ENCODE results near the gene SUGCT.

Gene SUGCT

GRCh38 chr7:40520986-40521738 lies 386.4 kb downstream of the SUGCT start:
- no peak for DNase-seq (ENCODE audit: low read depth)

GRCh38 chr7:40525764-40526163 lies 391.0 kb downstream of the SUGCT start:
- no peak for DNase-seq (ENCODE audit: low read depth)

GRCh38 chr7:40526951-40527715 lies 392.3 kb downstream of the SUGCT start:
- no peak for DNase-seq (ENCODE audit: low read depth)

GRCh38 chr7:40527723-40528122 lies 392.9 kb downstream of the SUGCT start:
- no peak for DNase-seq (ENCODE audit: low read depth)

GRCh38 chr7:40530292-40530691 lies 395.5 kb downstream of the SUGCT start:
- DNase-seq (ENCODE audit: low read depth), result no peak

GRCh38 chr7:40531956-40532355 lies 397.2 kb downstream of the SUGCT start:
- DNase-seq (ENCODE audit: low read depth), result no peak

GRCh38 chr7:40535678-40536077 lies 400.9 kb downstream of the SUGCT start:
- no peak for DNase-seq (ENCODE audit: low read depth)

GRCh38 chr7:40536421-40536820 lies 401.6 kb downstream of the SUGCT start:
- no peak for DNase-seq (ENCODE audit: low read depth)

- peak; percentile 43 for DNase-seq (ENCODE audit: low read depth)
Observed at GRCh38 chr7:40538281-40538680, 403.5 kb downstream of the SUGCT start.

GRCh38 chr7:40541336-40541735 lies 406.5 kb downstream of the SUGCT start:
- peak; percentile 88 for DNase-seq (ENCODE audit: low read depth)

GRCh38 chr7:40542982-40543741 lies 408.4 kb downstream of the SUGCT start:
- peak; percentile 42 for DNase-seq (ENCODE audit: low read depth)

GRCh38 chr7:40544221-40544723 lies 409.5 kb downstream of the SUGCT start:
- DNase-seq (ENCODE audit: low read depth), result no peak

- peak; percentile 90 for DNase-seq (ENCODE audit: low read depth)
Observed at GRCh38 chr7:40544871-40545303, 410.1 kb downstream of the SUGCT start.

- DNase-seq (ENCODE audit: low read depth), result no peak
Observed at GRCh38 chr7:40545739-40546138, 410.9 kb downstream of the SUGCT start.

- no peak for DNase-seq (ENCODE audit: low read depth)
Observed at GRCh38 chr7:40546616-40547501, 412.1 kb downstream of the SUGCT start.

- DNase-seq (ENCODE audit: low read depth), result no peak
Observed at GRCh38 chr7:40549372-40550039, 414.7 kb downstream of the SUGCT start.

GRCh38 chr7:40551685-40552576 lies 417.1 kb downstream of the SUGCT start:
- DNase-seq (ENCODE audit: low read depth), result peak; percentile 96

GRCh38 chr7:40560672-40561071 lies 425.9 kb downstream of the SUGCT start:
- no peak for DNase-seq (ENCODE audit: low read depth)

- no peak for DNase-seq (ENCODE audit: low read depth)
Observed at GRCh38 chr7:40566879-40567278, 432.1 kb downstream of the SUGCT start.

GRCh38 chr7:40569326-40569725 lies 434.5 kb downstream of the SUGCT start:
- DNase-seq (ENCODE audit: low read depth), result no peak

All from amniotic epithelial cell (primary cell).